Neural progenitor cell (in vitro differentiated cells): ENCODE results near the gene TLE4. TPM values are rescaled to one million over a fixed set of nuclear protein-coding genes. Genes with fewer than 3 reads are reported as not detected.
A peak's percentile ranks its signal among the peaks of the same experiment; 100 is the strongest.

Experiments
- DNase-seq: peaks from one replicate; pipeline ENCODE4 v3.0.0-alpha.2; 2016; ENCODE audit warnings: low spot score
- H2AFZ ChIP-seq: fragments of 200-600 bp; sonication (generic); replicated peaks from 2 replicates; pipeline ENCODE4 v1.6.1; 2016; ENCODE audit warnings: antibody characterized with exemption
- H3F3A ChIP-seq: fragments of 200-600 bp; sonication (generic); 2 replicates; pipeline ENCODE4 v1.6.1; 2016; ENCODE audit warnings: antibody characterized with exemption, low read depth
- H3K27ac ChIP-seq: fragments of 200-600 bp; sonication (generic); 2 replicates; pipeline ENCODE4 v1.5.1; 2016; ENCODE audit warnings: mild to moderate bottlenecking
- H3K27me3 ChIP-seq: fragments of 200-600 bp; sonication (generic); 2 replicates; pipeline ENCODE4 v1.6.1; 2016; ENCODE audit warnings: mild to moderate bottlenecking, moderate library complexity
- H3K36me3 ChIP-seq: fragments of 200-600 bp; sonication (generic); 2 replicates; pipeline ENCODE4 v1.5.1; 2016
- H3K4me1 ChIP-seq: fragments of 200-600 bp; sonication (generic); 2 replicates; pipeline ENCODE4 v1.6.1; 2016; ENCODE audit warnings: mixed run types
- H3K4me2 ChIP-seq: fragments of 200-600 bp; sonication (generic); 2 replicates; pipeline ENCODE4 v1.6.1; 2016
- H3K4me3 ChIP-seq: fragments of 200-600 bp; sonication (generic); 2 replicates; pipeline ENCODE4 v1.5.1; 2016
- H3K79me2 ChIP-seq: fragments of 200-600 bp; sonication (generic); 2 replicates; pipeline ENCODE4 v1.6.1; 2016; ENCODE audit warnings: low read depth
- H3K9ac ChIP-seq: fragments of 200-600 bp; sonication (generic); 2 replicates; pipeline ENCODE4 v1.6.1; 2016
- H3K9me3 ChIP-seq: fragments of 200-600 bp; sonication (generic); 2 replicates; pipeline ENCODE4 v1.5.1; 2016; ENCODE audit warnings: low read depth
- H4K20me1 ChIP-seq: fragments of 200-600 bp; sonication (generic); 2 replicates; pipeline ENCODE4 v1.6.1; 2016; ENCODE audit warnings: low read depth
- H3K27ac Mint-ChIP-seq: 3 replicates; pipeline ENCODE4 v1.8.0; 2021; ENCODE audit warnings: mixed read lengths
- H3K27me3 Mint-ChIP-seq: 2 replicates; pipeline ENCODE4 v1.8.0; 2022; ENCODE audit warnings: low read depth, mild to moderate bottlenecking, inconsistent platforms, moderate library complexity, mixed read lengths; ENCODE audit not compliant: insufficient read depth
- H3K36me3 Mint-ChIP-seq: 3 replicates; pipeline ENCODE4 v1.8.0; 2021; ENCODE audit warnings: mixed read lengths
- H3K4me1 Mint-ChIP-seq: 3 replicates; pipeline ENCODE4 v1.8.0; 2021; ENCODE audit warnings: mixed read lengths
- H3K4me3 Mint-ChIP-seq: 3 replicates; pipeline ENCODE4 v1.8.0; 2021; ENCODE audit warnings: mild to moderate bottlenecking, moderate library complexity, mixed read lengths
- H3K9me3 Mint-ChIP-seq: 3 replicates; pipeline ENCODE4 v1.8.0; 2020; ENCODE audit warnings: mixed read lengths
- EZH2 ChIP-seq: fragments of 200-600 bp; sonication (generic); IDR thresholded peaks from 2 replicates; pipeline ENCODE4 v1.6.1; 2017; ENCODE audit warnings: antibody characterized with exemption, mild to moderate bottlenecking, moderate library complexity
- EZH2phosphoT487 ChIP-seq: fragments of 200-600 bp; sonication (generic); IDR thresholded peaks from 2 replicates; pipeline ENCODE4 v1.6.1; 2017; ENCODE audit warnings: antibody characterized with exemption
- total RNA-seq: library from RNA; depleted of rRNA; stranded (reverse); fragments of >200 nt; gene quantifications from 2 replicates; pipeline ENCODE4 v1.2.3, GENCODE V29; 2015; ENCODE audit warnings: low replicate concordance
- TF ChIP-seq, protein P1 (sequence below): fragments of 200-600 bp; sonication (generic); IDR thresholded peaks from 2 replicates; pipeline ENCODE4 v1.5.1; 2017; ENCODE audit warnings: antibody characterized with exemption, mild to moderate bottlenecking

The TLE4 gene
- total RNA-seq, 1 donor from 2014 or later, result 265 TPM

DNA sequence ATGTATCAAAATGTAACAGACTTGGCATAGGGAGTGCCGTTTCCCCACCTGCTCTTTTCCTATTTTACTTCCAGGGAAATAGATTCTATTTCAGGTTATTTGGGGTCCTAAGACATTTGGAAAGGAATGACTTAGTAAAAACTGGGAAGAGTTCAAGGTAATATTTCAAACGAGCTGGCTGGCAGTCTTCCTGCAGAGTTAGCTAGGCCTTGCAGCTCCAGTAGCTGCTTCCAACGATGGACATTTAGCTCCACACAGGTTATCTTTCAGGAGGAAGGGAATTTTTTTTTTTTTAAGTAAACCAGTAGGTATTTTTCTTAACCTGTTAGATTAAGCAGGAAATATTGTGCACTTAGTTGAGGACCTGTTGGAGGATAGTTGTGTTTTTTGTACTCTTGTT lies 45.2 kb downstream of the TLE4 start:
- H3K4me3 Mint-ChIP-seq, result no peak overlapping the region
- no peak overlapping the region for H3K4me2 ChIP-seq
- H3K27ac ChIP-seq, result peak overlapping the region; percentile 11
- peaks cover 64% of the 10 kb centered on the region for H3K4me1 Mint-ChIP-seq
- H3K27ac Mint-ChIP-seq, result peak overlapping the region; percentile 43
- peaks cover 100% of the 10 kb centered on the region for H3K79me2 ChIP-seq
- no peak overlapping the region for H3K9ac ChIP-seq
- H3K27me3 Mint-ChIP-seq, result no peaks in the 10 kb centered on the region
- H3K36me3 Mint-ChIP-seq, result peaks cover 63% of the 10 kb centered on the region
- no peak overlapping the region for H3K4me3 ChIP-seq
- peaks cover 90% of the 10 kb centered on the region for H3K4me1 ChIP-seq
- H3K9me3 Mint-ChIP-seq, result peaks cover 2% of the 10 kb centered on the region
- DNase-seq, result no peak
- no peaks in the 10 kb centered on the region for H3K9me3 ChIP-seq
- H3K27me3 ChIP-seq, result no peaks in the 10 kb centered on the region
- H3F3A ChIP-seq, result peaks cover 15% of the 10 kb centered on the region
- TF ChIP-seq EZH2phosphoT487 (no peak), EZH2 (no peak)
- TF ChIP-seq, protein P1, sequence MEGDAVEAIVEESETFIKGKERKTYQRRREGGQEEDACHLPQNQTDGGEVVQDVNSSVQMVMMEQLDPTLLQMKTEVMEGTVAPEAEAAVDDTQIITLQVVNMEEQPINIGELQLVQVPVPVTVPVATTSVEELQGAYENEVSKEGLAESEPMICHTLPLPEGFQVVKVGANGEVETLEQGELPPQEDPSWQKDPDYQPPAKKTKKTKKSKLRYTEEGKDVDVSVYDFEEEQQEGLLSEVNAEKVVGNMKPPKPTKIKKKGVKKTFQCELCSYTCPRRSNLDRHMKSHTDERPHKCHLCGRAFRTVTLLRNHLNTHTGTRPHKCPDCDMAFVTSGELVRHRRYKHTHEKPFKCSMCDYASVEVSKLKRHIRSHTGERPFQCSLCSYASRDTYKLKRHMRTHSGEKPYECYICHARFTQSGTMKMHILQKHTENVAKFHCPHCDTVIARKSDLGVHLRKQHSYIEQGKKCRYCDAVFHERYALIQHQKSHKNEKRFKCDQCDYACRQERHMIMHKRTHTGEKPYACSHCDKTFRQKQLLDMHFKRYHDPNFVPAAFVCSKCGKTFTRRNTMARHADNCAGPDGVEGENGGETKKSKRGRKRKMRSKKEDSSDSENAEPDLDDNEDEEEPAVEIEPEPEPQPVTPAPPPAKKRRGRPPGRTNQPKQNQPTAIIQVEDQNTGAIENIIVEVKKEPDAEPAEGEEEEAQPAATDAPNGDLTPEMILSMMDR, result no peak
- H3K36me3 ChIP-seq, result peaks cover 7% of the 10 kb centered on the region
- no peak overlapping the region for H2AFZ ChIP-seq
- peaks cover 100% of the 10 kb centered on the region for H4K20me1 ChIP-seq

DNA sequence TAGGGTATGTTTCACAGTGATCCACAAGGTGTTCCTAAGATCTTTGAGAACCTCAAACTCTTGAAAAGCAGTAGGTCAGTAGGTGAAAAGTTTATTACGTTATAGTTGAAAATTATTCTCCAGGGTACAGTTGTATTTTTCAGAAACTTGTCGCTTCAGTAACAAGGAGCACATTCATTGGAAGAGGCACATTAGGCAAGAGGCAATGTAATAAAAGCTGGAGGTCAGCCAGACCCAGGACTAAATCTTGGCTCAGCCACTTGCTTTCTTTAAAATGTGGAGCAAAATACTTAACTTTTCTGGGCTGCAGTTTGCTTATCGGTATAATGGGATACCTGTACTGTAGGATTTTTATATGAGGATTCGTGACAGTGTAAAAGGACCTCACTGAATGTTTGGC lies 45.6 kb downstream of the TLE4 start:
- Histone ChIP-seq H3K27ac (peak overlapping the region; percentile 11), H3K4me2 (no peak overlapping the region), H3K36me3 (peaks cover 7% of the 10 kb centered on the region), H2AFZ (no peak overlapping the region), H3K27me3 (no peaks in the 10 kb centered on the region), H3F3A (peaks cover 15% of the 10 kb centered on the region), H3K9ac (no peak overlapping the region), H3K79me2 (peaks cover 100% of the 10 kb centered on the region), H3K4me1 (peaks cover 90% of the 10 kb centered on the region), H3K4me3 (no peak overlapping the region), H4K20me1 (peaks cover 100% of the 10 kb centered on the region), H3K9me3 (no peaks in the 10 kb centered on the region)
- Mint-ChIP-seq H3K27me3 (no peaks in the 10 kb centered on the region), H3K4me1 (peaks cover 64% of the 10 kb centered on the region), H3K9me3 (peaks cover 2% of the 10 kb centered on the region), H3K27ac (no peak overlapping the region), H3K4me3 (no peak overlapping the region), H3K36me3 (peaks cover 66% of the 10 kb centered on the region)
- no peak for TF ChIP-seq EZH2phosphoT487
- TF ChIP-seq, protein P1, result no peak
- TF ChIP-seq EZH2, result no peak
- no peak for DNase-seq

GRCh38 chr9:79619930-79620329 lies 48.2 kb downstream of the TLE4 start:
- Histone ChIP-seq H4K20me1 (peaks cover 99% of the 10 kb centered on the region), H3K9ac (no peak overlapping the region)

More at GRCh38 chr9:79619930-79620329, 48.2 kb downstream of the TLE4 start:
- H3K4me3 ChIP-seq, result no peak overlapping the region
- no peaks in the 10 kb centered on the region for H3K27me3 ChIP-seq
- H3F3A ChIP-seq, result peaks cover 23% of the 10 kb centered on the region
- peaks cover 99% of the 10 kb centered on the region for H3K79me2 ChIP-seq
- H3K9me3 Mint-ChIP-seq, result peaks cover 5% of the 10 kb centered on the region
- H3K36me3 ChIP-seq, result peaks cover 7% of the 10 kb centered on the region
- no peak overlapping the region for H2AFZ ChIP-seq
- TF ChIP-seq, protein P1, result no peak
- TF ChIP-seq EZH2phosphoT487 (no peak), EZH2 (no peak)
- no peaks in the 10 kb centered on the region for H3K9me3 ChIP-seq
- H3K4me2 ChIP-seq, result no peak overlapping the region
- H3K4me3 Mint-ChIP-seq, result no peak overlapping the region
- no peak overlapping the region for H3K27ac Mint-ChIP-seq
- no peak for DNase-seq
- H3K4me1 Mint-ChIP-seq, result peaks cover 53% of the 10 kb centered on the region
- H3K27me3 Mint-ChIP-seq, result no peaks in the 10 kb centered on the region
- H3K27ac ChIP-seq, result no peak overlapping the region
- H3K36me3 Mint-ChIP-seq, result peaks cover 57% of the 10 kb centered on the region
- peaks cover 85% of the 10 kb centered on the region for H3K4me1 ChIP-seq
